ENCODE data around the gene GJA1.

DNA sequence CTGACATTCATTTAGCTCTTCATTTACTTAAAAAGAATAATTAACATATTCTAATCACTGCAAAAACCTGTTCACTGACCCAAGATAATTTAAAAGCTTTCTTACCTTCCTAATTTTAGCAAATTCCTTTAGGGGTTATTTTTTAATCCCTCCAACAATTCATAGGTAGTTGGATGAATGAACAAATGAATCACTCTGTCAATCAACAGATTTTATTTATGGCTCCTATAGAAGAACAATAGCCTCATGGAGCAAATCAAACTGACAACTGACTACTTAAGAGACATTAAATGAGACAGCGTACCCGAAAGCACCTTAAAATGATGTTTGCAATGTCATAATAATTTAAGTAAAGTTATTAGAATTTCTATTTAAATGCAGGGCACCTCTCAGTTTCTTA, 31.5 kb upstream of the GJA1 start:
- TF ChIP-seq, protein P1, sequence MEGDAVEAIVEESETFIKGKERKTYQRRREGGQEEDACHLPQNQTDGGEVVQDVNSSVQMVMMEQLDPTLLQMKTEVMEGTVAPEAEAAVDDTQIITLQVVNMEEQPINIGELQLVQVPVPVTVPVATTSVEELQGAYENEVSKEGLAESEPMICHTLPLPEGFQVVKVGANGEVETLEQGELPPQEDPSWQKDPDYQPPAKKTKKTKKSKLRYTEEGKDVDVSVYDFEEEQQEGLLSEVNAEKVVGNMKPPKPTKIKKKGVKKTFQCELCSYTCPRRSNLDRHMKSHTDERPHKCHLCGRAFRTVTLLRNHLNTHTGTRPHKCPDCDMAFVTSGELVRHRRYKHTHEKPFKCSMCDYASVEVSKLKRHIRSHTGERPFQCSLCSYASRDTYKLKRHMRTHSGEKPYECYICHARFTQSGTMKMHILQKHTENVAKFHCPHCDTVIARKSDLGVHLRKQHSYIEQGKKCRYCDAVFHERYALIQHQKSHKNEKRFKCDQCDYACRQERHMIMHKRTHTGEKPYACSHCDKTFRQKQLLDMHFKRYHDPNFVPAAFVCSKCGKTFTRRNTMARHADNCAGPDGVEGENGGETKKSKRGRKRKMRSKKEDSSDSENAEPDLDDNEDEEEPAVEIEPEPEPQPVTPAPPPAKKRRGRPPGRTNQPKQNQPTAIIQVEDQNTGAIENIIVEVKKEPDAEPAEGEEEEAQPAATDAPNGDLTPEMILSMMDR (IDR thresholded peaks at IDR 0.05): no peak
- TF ChIP-seq ZFX (IDR thresholded peaks at IDR 0.05; ENCODE audit: borderline replicate concordance): no peak
